ENCODE results near the gene TADA2B.

GRCh38 chr4:7049295-7049694, 6.1 kb downstream of the TADA2B start:
- TF ChIP-seq CTCF (IDR thresholded peaks at IDR 0.05), result no peak
- no peak for TF ChIP-seq POLR2A (IDR thresholded peaks at IDR 0.05)

Measured in testis (tissue), 2 donors.